Activated CD8-positive, alpha-beta memory T cell treated with anti-CD3 and anti-CD28 coated beads for 36 hours (primary cell): Measurements from ENCODE around the gene SPTSSA. TPM values are rescaled to one million over a fixed set of nuclear protein-coding genes. Genes with fewer than 3 reads are reported as not detected.

Source experiments
- total RNA-seq, 2 experiments: library from RNA; stranded (reverse); gene quantifications; one replicate each; pipeline ENCODE4 v1.2.3, GENCODE V29; 2021

SPTSSA gene
- total RNA-seq, 2 experiments from 2014 or later = 13.2 to 13.8 TPM

Other genes starting within 250 kb of the SPTSSA start
- 10 to 100 TPM; 32.7 to 35.2 TPM for gene EAPP, start 77.5 kb upstream of the SPTSSA start, total RNA-seq
- 10 to 100 TPM; 55.6 to 59.4 TPM for gene SNX6, start 167.9 kb upstream of the SPTSSA start, total RNA-seq